Neutrophil (primary cell): ENCODE data around the gene CHORDC1.
A peak's percentile ranks its signal among the peaks of the same experiment; 100 is the strongest.

Source experiments
- H3K27ac ChIP-seq: fragments of 200-600 bp; sonication (generic); 2 replicates; pipeline ENCODE4 v1.5.1; 2016; ENCODE audit warnings: mild to moderate bottlenecking, moderate library complexity
- H3K27me3 ChIP-seq: fragments of 200-600 bp; sonication (generic); 2 replicates; pipeline ENCODE4 v1.6.0; 2016; ENCODE audit warnings: mild to moderate bottlenecking
- H3K36me3 ChIP-seq: fragments of 200-600 bp; sonication (generic); 2 replicates; pipeline ENCODE4 v1.5.1; 2017
- H3K4me1 ChIP-seq, 2 experiments: fragments of 200-600 bp in 1 of 2; sonication (generic) in 1 of 2; 1 replicate in 1 of 2; 2 replicates in 1 of 2; pipeline versions ENCODE4 v1.5.1 to v1.6.1; 2013 to 2016; ENCODE audit warnings: low read depth in 1 of 2, low read length in 1 of 2, mild to moderate bottlenecking in 1 of 2, moderate library complexity in 1 of 2; ENCODE audit not compliant: control insufficient read depth in 1 of 2, insufficient read depth in 1 of 2
- H3K4me3 ChIP-seq, 2 experiments: fragments of 200-600 bp in 1 of 2; sonication (generic) in 1 of 2; 1 replicate in 1 of 2; 2 replicates in 1 of 2; pipeline ENCODE4 v1.5.1; 2013 to 2016; ENCODE audit warnings: low read depth in 1 of 2, low read length in 1 of 2, mild to moderate bottlenecking in 1 of 2, moderate library complexity in 1 of 2
- H3K9me3 ChIP-seq: fragments of 200-600 bp; sonication (generic); 2 replicates; pipeline ENCODE4 v1.5.1; 2016
- TF ChIP-seq, protein P1 (sequence below): fragments of 200-600 bp; sonication (generic); IDR thresholded peaks from 2 replicates; pipeline ENCODE4 v1.5.1; 2016; ENCODE audit warnings: antibody characterized with exemption

CHORDC1 gene

DNA sequence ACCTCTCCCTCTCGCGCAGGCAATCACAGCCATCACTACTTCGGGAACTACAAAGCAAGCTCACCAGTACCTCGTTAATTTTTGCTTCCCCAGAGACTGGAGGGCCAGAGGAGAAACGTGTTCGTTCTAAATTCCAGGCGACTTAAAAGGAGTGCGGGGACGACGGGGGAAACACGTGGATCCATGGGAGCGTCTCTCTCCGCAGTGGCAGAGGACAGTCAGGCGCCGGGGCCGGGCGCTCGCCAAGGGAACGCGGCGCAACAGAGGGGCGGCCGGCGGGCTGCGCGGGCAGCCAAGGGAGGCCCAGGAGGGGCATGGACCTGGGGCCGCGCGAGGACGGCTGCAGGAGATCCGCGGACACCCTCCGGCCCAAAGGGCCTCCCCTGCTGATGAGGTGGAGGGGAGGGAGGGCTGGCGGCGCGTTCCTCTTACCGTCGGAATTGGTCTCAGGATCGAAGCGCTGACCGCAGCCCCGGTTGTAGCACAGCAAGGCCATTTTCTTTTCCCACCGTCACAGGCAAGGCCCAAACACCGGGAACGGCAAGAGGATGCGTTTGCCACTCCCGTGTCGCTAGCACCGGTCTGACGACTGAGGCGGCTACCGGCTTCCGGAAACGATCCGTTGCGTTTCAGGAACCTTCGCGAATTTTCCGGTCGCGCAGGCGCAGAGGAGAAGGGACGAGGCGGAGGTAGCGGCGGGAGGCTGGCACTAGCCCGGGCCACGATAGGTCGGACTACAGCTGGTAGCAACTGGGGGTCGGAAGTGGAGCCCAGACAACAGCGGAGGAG, at the start of gene CHORDC1:
CHORDC1 (minus strand) TSS at position 591 of the 789 bp plus-strand sequence; CDS start at position 496, 95 bp downstream.
- no peaks in the 10 kb centered on the region for H3K9me3 ChIP-seq
- H3K36me3 ChIP-seq = no peaks in the 10 kb centered on the region
- peak within 1 kb of the TSS; percentile 74 for H3K27ac ChIP-seq
- peaks cover 13 to 17% of the 10 kb centered on the region in 2 experiments for H3K4me1 ChIP-seq
- TF ChIP-seq, protein P1, sequence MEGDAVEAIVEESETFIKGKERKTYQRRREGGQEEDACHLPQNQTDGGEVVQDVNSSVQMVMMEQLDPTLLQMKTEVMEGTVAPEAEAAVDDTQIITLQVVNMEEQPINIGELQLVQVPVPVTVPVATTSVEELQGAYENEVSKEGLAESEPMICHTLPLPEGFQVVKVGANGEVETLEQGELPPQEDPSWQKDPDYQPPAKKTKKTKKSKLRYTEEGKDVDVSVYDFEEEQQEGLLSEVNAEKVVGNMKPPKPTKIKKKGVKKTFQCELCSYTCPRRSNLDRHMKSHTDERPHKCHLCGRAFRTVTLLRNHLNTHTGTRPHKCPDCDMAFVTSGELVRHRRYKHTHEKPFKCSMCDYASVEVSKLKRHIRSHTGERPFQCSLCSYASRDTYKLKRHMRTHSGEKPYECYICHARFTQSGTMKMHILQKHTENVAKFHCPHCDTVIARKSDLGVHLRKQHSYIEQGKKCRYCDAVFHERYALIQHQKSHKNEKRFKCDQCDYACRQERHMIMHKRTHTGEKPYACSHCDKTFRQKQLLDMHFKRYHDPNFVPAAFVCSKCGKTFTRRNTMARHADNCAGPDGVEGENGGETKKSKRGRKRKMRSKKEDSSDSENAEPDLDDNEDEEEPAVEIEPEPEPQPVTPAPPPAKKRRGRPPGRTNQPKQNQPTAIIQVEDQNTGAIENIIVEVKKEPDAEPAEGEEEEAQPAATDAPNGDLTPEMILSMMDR = no peak
- H3K4me3 ChIP-seq = peak within 1 kb of the TSS; percentile 75 to 81
- no peaks in the 10 kb centered on the region for H3K27me3 ChIP-seq

DNA sequence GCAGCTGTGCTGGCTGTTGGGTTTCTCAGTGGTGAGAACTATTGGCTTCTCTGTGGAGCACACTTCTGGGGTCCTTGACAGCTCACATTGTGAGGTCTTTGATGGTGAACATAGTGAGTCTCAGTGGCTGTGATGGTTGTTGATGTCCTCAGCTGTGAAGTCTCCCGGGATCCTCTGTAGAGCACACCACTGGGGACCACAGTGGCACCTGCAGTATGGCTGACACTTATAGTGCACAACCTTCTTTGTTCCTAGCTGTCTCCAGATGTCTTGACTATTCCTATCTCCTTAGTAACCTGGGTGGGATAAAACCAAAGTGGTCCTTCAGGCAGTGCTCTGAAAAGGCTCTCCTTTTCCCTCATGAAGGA, 34.3 kb upstream of the CHORDC1 start:
- Histone ChIP-seq H3K9me3 (no peaks in the 10 kb centered on the region), H3K27me3 (no peaks in the 10 kb centered on the region), H3K27ac (no peak overlapping the region), H3K4me3 (no peak overlapping the region), H3K4me1 (no peaks in the 10 kb centered on the region), H3K36me3 (no peaks in the 10 kb centered on the region)
- TF ChIP-seq, protein P1 = no peak

DNA sequence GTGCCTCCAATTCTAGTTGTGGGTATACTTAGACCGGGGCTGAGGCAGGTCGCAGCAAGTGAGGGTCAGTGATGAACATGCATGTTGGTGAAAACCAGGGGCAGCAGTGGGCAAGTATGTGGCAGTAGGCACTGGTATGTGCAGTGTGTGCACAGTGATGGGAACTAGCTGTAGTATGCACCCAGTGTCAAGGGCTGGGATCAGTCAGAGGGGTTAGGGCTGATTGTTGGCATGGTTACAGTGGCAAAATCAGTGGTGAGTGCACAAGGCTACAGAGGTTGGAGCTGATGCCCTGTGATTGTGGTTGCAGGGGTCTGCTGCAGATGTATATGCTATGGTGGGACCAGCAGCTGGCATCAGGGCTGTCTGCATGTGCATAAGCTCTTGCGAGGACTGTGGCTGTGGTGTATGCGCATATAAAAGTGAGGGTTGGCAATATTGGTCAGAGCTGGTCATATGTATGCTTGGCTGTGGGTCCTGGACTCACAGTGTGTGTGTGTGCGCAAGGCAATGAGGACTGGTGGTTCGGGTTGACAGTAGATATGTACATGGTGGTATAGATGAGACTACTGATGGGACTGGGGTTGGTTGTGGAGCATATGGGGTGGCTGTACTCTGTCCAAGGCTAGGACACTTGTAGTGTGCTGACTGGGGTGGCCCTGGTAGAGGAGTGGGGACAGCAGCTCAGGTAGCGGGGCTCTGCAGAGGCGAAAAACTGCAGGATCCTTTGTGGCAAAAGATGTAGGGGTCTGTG, 33.7 kb upstream of the CHORDC1 start:
- Histone ChIP-seq H3K36me3 (no peaks in the 10 kb centered on the region), H3K27me3 (no peaks in the 10 kb centered on the region)

DNA sequence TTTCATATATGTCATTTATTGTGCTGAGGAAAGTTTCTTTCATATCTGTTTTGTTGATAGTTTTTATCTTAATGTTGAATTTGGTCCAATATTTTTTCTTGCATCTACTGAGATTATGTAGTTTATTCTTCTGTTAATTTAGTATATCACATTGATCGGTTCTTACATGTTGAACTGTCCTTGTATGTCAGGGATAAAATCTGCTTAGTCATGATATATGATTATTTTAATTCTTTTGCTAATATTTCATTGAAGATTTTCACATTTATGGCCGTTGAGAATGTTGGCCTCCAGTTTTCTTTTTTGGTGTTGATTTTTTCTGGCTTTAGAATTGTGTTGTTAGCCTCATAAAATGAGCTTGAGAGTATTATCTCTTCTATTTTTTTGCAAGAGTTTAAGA, 31.2 kb upstream of the CHORDC1 start:
- TF ChIP-seq, protein P1 = no peak
- Histone ChIP-seq H3K9me3 (no peaks in the 10 kb centered on the region), H3K27ac (no peak overlapping the region)

More for the DNA sequence above, 33.7 kb upstream of the CHORDC1 start:
- Histone ChIP-seq H3K4me1 (no peaks in the 10 kb centered on the region), H3K9me3 (no peaks in the 10 kb centered on the region), H3K4me3 (no peak overlapping the region), H3K27ac (no peak overlapping the region)
- TF ChIP-seq, protein P1 = no peak

DNA sequence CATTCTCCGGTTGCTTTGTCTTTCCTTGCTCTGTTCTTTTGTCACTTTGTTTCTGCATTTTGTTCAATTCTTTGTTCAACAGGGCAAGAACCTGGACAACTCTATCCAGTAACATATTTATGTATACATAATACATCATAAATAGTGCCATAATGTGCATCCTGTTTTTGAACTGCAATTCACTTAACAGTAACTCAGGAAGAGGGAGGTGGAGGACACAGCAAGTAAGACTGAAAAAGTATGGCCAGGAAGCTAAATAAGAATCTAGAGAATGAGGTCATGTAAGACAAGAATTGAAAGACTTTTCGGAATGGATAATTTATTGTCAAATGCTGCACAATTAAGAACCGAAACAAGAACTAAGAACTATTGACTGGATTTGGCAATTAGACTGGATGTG, 29.2 kb upstream of the CHORDC1 start:
- TF ChIP-seq, protein P1 = no peak
- Histone ChIP-seq H3K27me3 (no peaks in the 10 kb centered on the region), H3K27ac (no peak overlapping the region), H3K4me1 (no peaks in the 10 kb centered on the region), H3K4me3 (no peak overlapping the region), H3K36me3 (no peaks in the 10 kb centered on the region), H3K9me3 (no peaks in the 10 kb centered on the region)

More for the DNA sequence above, 31.2 kb upstream of the CHORDC1 start:
- no peaks in the 10 kb centered on the region for H3K36me3 ChIP-seq
- no peak overlapping the region for H3K4me3 ChIP-seq
- H3K27me3 ChIP-seq = no peaks in the 10 kb centered on the region
- no peaks in the 10 kb centered on the region for H3K4me1 ChIP-seq
